Globus pallidus (tissue), 1 donor: ENCODE results near the gene NHSL2.

ENCODE experiments used
- DNase-seq: peaks from one replicate; pipeline ENCODE4 v3.0.0-alpha.2; 2015; ENCODE audit warnings: low spot score

Gene NHSL2

DNA sequence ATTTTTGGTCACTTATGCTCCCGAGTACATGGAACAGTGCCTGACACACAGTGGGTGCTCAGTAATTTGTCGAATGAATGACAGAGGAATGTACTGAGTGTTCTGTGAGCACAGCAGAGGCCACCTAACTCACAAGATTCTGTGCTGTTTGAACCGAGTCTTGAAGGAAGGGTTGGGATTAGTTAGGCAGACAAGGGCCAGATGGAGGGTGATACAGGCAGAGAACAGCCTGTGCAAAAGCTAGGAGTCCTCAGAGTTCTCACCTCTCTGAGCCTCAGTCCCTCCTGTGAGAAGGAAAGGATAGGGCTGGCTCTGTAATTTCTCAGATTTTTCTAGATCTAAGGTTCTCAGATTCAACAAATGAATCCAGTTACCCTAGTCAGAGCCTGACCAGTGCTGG, 108.8 kb downstream of the NHSL2 start:
- DNase-seq: no peak

DNA sequence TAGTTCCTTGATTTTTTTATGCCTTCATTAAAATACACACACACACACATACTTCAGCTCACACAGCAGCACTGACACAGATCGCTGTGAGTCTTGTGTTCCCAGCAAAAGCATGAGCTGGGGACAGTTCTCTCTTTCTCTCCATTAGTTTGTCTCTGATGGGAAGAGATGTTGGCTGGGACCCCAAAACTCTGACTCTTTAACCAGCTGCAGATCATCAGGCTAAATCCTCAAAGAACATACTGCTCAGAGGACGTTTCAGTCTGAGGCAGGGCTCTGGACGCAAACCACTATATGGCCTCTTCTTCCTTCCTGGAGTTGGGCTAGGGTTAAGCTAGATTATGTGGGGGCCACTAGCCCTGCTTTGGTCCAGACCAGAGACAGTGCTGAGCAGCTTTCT, 109.6 kb downstream of the NHSL2 start:
- DNase-seq: no peak

DNA sequence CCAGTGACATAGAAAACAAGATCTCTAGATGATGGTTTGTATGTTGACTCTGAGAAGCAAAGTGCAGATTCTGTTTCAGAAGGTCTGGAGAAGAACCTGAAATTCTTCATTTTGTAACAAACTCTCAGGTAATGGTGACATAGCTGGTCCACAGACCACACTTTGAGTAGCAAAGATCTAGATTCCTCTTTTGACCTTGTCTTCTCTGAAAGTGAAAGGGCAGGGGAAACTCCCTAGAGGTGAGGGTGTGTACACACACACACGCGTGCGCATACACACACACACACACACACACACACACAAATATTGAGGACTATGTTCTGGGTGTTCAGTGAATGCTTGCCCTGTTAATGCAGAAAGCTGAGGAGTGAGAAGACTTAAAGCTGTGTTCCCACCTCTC, 110.1 kb downstream of the NHSL2 start:
- DNase-seq: no peak

DNA sequence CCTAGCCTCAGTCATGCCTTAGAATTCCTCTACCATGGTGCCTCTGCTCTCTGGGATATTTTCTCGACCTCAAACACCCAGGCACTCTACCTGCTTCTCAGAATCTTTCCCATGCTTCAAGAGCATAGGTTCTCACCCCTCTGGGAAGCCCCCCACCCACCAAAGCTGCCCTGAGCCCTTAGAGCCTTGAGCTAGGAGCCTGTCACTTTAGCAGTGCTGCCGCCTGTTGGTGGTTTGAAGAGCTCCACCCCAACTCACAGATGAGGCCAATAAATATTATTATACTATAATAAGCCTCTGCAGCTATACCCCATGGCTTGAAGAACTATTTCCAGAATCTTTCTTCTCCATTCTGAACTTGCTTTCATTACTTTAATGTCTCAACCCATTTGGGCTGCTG, 111.3 kb downstream of the NHSL2 start:
- no peak for DNase-seq

DNA sequence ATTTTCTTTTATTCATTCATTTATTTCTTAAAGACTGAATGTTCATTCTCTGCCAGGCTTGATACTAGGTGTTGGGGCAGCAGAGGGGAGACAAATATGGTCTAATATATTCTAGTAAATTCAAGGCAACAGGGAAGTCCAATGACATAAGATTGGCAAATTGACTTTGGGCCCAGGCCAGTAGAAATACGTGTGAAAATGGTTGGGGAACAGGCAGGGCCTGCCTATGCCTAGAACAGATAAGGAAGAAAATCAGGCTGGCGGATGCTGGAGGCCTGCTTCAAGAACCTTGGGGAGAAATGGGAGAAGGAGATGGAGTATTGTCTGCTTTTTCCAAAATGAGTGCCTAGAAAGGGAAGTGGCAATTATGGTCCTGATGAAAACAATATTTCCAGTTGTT, 112.4 kb downstream of the NHSL2 start:
- no peak for DNase-seq

DNA sequence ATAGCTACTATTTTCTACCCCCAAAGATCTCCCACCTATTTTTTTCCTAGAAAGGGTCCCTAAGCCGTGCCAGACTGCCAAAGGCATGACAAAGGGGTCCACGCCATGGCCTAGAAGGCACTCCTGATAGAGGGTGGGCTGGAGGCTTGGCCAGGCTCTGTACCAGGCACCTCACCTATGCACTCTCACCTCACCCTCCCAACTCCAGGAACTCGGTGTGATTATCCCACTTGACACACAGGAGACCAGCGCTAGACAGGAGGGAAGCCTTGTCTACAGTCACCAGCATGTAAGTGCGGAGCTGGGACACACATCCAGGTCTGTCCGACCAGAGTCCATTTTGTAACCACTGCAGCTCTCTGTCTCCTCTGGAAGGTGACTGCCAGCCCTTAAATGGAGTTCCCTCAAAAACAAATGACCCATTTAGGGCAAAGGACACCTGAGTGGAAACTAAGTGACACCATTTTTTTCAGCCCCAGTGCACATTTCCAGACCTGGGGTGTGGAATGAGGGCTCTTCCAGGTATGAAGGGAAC, 114.7 kb downstream of the NHSL2 start:
- DNase-seq: no peak

DNA sequence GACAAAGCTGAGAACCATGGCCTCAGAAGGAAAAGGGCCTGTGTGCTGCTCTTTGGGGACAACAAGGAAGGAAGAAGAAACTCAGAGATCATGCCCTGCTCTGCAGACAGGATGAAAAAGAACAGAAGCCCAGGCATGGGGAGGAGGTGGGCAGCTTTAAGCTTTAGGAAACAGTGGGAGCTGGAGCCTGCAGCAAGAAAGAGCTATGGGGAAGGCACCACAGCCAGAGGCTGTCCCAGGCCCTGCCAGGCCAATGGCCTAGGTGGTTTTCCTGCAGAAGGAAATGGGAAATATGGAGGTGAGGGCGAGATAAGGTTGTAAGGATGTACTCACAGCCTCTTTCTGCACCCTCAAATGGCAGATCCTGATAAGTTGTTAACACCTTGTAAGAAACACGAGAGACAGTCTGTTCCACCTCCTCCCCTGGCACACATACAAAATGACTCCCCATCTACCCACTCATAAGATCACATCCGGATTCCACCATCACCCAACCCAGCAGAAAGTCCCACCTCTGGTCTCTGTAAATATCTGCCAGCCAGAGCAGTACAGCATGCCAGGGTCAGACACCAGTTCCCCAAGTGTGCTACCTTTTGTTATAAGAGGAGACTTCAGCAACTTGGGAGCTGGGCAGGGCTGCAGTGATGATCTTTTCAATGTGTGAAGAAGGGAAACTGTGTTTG, 115.8 kb downstream of the NHSL2 start:
- no peak for DNase-seq

DNA sequence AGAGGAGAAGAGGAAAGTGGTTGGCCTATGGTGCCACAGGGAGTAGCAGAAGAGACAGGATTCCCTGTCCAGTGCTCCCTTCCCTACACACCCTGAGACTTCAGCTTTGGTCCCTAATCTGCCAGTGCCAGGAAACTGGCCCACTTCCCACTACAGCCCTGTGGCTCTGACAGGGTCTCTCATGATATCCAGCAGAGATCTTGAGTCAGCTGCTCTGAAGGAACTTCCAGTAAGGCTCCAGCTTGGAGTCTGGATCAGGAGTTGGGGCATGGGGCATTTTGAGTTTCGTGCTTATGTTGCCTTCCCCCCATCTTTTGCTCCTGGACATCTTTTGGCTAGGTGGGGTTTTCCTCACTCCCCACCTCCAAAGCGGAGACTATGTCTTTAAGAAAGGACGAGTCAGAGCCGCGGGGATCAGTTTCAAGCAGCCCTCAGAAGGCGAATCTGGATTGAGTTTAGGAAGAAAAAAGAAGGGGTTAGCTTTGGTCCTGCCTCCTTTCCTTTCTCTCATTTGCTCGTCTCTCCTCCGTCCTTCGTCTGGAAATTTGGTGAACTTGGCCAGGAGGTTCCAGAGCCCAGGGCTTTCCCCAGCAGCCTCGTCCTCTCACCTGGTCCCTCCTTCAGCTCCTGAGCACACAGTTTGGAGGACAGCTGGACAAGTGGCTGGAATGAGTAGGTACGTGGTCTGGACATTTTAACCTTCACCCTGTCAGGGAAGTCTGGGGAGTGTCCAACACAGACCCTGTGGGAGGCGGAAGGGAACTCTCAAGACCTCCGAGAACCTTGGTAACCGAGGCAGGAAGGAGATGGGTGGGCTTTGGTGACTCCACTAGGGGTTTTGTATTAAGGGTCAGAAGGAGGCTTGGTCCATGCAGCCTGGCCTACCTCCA, 116.6 kb downstream of the NHSL2 start:
- DNase-seq: no peak

DNA sequence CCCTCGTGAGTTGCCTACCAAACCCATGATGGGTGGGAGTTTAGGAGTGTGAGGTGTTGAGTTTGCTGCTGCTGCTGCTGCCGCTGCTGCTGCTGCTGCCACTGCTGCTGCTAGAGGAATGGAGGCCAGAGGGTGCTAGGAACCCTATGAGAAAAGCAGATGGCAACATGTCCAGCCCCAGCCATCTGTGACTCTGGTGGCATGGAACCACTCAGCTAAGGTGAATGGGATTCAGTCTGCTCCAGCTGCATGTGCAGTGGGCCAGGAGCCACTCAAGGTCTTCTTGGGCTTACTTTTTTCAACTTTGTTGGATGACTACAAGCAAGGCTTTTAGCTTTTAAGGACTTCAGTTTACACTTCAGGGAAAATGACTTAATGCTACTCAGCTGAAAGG, 117.3 kb downstream of the NHSL2 start:
- no peak for DNase-seq

DNA sequence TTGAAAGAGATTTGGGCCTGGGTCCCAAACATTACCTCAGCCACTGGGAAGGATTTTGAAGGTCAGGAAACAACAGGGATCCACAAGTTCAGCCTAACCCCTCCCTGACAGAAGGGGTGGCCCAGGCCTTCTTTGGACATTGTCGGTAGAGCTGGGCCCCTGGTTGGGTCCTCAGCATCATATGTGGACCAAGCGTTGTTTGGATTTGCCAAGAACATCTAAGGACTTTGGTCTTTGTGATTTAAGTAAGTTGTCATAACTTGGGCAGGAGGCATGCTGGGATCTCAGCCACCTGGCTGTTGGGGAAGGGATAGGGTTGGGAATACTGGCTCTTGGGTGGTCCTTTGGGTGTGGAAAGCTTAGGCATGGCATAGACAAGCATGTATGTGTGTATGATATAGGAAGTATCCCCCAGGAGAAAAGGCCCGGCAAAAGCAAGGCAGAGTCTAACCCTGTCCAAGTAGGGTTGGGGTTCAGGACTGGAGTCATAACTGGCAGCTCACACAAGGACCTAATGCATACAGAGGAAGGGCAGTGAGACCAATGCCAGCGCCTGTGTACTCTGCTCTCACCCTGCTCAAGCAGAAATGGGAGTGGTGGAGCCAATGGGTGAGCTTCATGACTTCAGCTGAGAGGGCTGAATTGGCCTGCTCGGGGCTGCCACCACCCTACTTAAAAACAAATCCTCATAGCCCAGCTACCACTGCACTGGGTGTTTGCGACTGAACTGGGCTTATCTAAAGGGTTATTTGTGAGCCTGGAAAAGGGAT, 118.2 kb downstream of the NHSL2 start:
- no peak for DNase-seq

DNA sequence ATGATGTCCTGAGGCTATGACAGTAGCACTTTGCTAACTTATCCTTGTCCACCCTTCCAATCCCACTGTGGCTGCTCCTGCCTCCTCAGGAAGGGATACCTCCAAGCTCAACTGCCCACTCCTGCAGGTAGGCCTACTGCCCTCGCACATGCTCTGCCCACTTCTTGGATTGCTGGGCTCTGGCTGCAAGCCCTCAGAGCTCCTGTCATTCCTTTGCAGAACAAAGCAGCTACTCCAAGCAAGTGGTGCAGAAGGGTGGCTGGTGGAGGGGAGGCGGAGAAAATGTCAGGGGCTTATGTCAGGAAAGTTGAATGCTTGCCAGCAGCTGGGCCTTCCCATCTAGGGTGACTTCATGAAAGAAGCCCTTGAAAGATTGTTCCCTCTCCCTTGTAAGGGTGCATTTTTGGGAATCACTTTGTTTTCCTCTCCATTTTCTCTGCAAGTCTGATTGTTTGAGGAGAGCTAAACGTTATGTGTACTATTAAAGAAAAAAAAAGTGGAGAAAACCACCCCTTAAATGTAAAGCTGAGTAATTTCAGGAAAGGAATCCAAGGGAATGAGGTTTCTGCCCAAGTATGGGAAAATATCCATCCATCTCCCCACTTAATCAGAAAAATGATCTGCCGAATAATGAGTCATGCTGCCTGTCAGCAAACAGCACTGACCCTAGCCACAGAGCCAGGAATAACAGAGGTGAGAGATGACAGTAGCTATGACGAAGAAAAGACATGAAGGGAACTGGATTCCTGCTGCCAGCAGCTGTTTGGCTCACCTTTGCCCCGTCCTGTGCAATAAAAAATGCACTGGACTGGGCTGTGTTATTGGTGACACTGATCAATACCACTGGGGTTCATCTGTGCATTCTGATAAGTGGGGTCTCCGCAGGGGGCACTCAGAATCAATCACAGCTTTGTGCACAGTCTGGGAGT, 119.1 kb downstream of the NHSL2 start:
- DNase-seq: no peak

DNA sequence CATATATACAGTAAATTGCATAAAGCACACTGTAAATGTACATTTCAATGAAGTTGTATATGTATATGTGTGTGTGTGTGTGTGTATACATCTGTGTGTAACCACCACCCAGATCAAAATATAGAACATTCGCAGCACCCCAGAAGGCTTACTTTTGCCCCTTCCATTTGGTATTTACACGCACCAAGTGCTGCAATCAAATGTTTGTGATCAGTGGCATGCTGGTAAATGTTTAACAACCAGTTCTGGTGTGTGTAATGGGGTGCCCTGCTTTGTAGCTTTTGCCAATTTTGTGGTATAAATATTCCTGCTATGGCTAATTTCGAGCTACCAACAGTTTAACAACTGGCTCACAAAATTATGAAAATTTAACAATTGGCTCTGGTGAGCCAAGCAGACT, 119.8 kb downstream of the NHSL2 start:
- DNase-seq: no peak

DNA sequence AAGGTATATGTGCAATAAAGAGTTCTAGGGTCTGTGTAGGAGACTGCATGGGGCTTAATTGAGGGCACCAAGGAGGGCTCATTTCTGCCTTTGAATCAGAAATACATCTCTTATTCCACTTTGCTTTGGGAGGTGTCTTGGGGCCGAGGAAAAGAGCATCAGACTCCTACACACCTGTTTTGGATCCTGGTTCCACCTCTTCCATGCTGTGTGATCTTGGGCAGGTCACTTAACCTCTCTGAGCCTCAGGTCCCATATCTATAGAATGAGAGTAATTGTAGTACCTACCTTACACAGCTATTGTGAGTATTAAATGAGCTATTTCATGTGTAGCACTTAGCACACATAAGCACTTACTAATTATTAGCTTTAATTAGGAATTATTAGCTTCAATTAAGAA, 120.5 kb downstream of the NHSL2 start:
- no peak for DNase-seq

DNA sequence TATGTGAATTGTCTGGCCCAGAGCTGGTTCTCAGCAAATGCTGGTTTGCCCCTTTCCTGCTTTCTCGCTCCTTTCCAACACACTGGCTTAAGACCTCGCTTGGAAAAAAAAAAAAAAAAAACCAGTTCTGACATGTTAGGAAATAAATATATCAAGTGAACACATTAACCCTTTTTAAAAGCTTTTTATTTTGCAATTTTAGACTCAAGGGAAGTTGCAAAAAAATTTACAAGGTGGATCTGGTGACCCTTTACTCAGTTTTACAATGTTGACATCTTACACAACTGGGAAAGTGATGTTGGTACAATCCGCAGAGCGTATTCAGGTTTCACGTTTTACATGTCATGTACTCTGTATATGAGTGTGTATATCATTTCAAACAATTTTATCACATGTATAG, 121.0 kb downstream of the NHSL2 start:
- no peak for DNase-seq

DNA sequence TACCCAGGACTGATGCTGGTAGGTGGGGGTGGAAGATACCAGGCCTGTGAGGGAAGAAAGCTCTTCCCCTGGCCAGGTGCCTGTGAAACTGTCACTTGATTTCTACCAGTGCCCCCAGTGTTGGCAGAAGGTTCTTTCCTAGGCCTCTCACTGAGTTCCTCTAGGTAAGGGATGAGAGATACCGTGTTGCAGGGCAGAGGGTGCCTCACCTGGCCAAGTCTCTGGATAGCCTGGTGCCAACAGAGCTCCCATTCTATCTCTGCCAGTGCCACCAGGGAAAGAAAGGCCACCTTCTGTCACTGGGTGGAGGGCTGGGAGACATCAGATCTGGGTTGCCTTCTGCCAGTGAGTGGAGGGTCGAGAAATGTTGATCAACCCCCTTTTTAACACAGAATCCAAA, 127.0 kb downstream of the NHSL2 start:
- DNase-seq: no peak

DNA sequence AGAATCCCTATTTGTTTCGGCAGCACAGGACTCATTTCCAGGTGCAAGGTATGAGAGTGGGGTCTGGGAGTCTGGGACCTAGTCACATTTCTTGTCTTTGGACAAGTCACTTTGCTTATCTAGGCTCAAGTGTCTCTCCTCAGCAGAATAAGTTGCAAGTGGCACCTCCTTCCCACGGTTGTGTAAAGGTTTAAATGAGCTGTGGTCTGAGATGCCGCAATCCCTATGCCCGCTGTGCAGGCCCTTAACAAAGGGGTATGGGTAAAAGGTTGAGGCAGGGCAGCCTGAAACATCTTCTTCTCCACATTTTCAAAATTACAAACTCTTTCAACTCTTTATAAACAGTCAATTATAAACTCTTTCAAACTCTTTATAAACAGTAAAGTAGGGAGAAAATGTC, 127.4 kb downstream of the NHSL2 start:
- no peak for DNase-seq

DNA sequence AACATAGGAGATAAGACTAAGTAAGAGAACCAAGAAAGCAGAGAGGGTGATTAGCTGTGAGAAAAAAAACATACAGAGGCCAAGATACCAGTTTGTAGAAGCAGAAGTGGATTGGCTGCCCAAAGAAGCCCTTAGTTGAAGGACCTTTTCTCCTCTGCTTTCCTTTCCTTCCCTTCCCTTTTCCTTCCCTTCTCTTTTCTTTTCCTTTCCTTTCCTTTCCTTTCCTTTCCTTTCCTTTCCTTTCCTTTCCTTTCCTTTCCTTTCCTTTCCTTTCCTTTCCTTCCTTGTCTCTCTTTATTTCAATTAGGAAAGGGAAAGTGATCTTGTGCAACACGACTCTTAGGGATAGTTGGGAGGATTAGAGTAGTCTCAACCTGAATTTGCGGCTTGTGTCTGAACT, 128.2 kb downstream of the NHSL2 start:
- no peak for DNase-seq

DNA sequence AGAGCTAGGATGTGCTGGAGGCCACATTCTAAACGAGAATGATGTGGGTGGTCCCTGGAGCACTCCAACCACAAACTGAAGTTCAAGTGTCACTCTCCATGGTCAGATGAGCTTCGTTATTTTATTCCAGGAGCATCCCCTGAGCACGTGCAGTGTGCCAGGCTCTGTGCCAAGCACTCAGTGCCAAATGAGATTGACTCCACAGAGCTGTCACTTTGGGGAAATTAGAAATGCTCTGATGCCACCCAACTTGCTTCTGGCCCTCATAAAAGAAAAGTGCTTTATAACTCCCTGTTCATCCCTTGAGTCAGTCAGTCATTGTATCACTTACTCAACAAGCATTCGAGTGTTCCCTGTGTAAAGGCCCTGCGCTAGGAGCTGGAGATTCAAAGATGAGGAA, 129.9 kb downstream of the NHSL2 start:
- no peak for DNase-seq

DNA sequence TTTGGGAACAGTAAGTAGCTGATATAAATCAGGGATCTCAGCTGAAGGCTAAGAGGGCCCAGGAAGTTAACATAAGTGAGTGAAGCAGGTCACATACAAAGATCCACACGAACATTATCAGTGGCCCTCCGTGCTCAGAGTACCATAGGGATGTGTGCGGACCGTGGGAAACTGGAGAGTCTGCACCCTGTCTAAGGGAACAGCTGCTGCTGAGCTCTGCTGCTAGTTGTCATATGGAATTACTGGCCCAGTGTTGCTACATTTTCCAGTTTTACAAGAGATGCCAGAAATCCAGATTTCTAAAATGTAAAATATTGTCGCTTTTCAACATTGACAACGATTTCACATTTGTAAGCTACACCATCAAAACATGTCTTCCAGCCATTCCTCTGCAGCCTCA, 130.5 kb downstream of the NHSL2 start:
- DNase-seq: no peak

DNA sequence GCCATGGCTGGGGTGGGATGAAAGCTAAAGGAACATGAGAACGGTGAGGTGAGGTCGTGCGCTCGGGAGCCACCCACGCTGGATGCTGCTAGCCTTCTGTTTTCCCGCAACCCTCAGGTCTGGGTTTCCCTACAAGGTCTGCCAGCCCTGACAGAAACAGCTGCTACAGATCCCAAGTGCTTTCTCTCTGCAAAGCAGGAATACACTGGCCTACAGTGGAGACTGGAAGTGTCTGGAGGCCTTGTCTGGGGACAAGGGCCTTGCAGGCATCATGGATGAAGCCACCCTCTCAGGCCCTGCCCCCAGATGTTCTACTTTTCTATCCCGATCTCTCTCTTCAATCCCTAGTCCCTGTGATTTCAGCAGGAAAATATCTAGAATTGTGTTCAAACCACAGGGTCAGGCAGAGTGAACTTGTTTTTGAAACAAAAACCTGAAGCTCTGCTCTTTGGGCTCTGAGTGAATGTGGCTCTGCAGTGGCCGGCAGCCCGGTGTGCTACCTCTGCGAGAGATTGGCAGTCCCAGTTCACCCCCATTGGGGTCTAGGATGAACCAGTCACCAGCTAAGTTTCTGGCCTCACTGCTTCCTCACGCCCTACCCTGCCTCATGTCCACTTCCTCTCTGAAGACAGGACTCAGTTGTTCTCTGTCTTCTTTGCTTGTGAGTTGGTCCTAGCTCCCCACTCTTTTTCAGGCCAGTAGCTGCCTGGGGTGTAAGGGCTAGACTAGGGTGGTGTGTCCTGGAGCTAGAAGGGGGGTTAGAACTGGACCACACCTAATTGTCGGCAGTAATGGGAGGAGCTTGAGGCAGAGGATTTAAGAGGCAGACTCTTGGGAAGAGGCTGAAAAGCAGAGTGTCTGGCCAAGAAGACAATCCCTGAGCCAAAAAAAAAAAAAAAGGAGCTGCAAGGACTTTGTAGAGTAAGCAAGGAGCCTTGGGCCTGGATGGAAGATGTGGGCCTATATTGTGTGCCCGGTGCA, 131.5 kb downstream of the NHSL2 start:
- no peak for DNase-seq
